RCC 7860 (cell line): Measurements from ENCODE around the gene CCND1.

Experiments used
- DNase-seq: peaks from one replicate; pipeline ENCODE4 v3.0.0-alpha.2; 2015; ENCODE audit warnings: low spot score
- FAIRE-seq: peaks from 2 replicates; lab custom pipeline; 2012; peaks lifted over from hg19 to GRCh38; lab: Jason Lieb, UNC

Gene CCND1

GRCh38 chr11:69651834-69652620 lies 11.1 kb downstream of the CCND1 start:
- no peak for DNase-seq
- no peak for FAIRE-seq

- FAIRE-seq: no peak
These were observed 12.0 kb downstream of the CCND1 start for GRCh38 chr11:69652999-69653398.

GRCh38 chr11:69653406-69653960 lies 12.5 kb downstream of the CCND1 start:
- DNase-seq (no peak), FAIRE-seq (no peak)

More at GRCh38 chr11:69652999-69653398, 12.0 kb downstream of the CCND1 start:
- DNase-seq: no peak

DNA sequence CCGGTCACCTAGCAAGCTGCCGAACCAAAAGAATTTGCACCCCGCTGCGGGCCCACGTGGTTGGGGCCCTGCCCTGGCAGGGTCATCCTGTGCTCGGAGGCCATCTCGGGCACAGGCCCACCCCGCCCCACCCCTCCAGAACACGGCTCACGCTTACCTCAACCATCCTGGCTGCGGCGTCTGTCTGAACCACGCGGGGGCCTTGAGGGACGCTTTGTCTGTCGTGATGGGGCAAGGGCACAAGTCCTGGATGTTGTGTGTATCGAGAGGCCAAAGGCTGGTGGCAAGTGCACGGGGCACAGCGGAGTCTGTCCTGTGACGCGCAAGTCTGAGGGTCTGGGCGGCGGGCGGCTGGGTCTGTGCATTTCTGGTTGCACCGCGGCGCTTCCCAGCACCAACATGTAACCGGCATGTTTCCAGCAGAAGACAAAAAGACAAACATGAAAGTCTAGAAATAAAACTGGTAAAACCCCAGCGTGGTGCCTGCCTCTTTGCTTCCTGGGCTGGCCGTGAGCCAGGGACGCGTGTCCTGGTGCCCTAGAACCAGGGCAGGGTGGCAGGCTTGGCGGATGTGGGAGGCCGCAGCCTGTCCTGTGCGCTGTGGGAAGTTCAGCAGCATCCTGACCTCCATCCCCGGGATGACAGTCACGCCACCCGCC lies 13.2 kb downstream of the CCND1 start:
- no peak for FAIRE-seq

GRCh38 chr11:69654660-69655478 lies 13.9 kb downstream of the CCND1 start:
- peak; percentile 82 for DNase-seq
- FAIRE-seq: peak; percentile 74

More for the DNA sequence above, 13.2 kb downstream of the CCND1 start:
- peak; percentile 77 for DNase-seq

DNA sequence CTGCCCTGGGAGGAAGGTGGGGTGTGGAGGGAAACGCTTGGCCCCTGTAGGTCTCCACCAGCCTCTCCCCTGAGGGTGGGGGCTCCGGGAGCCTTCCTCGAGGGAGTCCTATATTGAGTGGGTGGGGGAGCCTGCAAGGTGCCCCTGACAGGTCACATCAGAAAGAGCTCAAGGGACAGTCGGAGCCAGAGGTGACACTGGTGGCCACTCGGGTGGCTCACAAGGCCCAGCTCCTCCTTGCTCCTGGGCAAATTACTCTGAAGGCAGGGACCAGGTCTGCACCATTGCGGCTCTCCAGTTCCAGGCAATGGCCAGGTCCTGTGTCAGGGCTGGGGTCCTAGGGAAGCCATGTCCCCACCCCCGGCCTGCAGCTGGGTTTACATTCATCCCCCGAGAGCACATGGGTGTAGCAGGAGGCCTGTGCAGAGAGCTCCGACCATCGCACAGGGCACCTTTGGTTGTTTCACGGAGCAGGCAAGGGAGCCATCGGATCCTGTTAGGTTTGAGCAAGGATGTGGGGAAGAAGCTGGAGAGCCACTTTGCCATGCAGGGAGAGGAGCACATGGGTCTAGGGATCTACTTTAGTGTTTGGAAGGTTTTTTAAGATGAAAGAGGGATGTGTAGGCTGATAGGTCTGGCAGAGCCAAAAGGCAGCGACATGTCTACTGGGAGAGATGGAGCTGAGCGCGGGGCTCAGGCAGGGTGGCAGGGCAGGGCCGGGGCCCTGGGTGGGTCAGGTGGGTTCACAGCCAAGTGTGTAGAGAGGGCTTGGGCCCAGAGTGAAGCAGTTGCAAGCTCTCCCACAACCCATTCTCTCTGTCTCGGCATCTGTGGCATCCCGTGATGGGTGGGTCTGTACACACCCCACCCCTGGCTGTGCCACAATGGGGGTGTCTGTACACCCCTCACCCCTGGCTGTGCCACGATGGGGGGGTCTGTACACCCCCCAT lies 14.8 kb downstream of the CCND1 start:
- DNase-seq (no peak), FAIRE-seq (no peak)

- DNase-seq (no peak), FAIRE-seq (no peak)
These were observed 15.8 kb downstream of the CCND1 start for GRCh38 chr11:69656536-69657455.

DNA sequence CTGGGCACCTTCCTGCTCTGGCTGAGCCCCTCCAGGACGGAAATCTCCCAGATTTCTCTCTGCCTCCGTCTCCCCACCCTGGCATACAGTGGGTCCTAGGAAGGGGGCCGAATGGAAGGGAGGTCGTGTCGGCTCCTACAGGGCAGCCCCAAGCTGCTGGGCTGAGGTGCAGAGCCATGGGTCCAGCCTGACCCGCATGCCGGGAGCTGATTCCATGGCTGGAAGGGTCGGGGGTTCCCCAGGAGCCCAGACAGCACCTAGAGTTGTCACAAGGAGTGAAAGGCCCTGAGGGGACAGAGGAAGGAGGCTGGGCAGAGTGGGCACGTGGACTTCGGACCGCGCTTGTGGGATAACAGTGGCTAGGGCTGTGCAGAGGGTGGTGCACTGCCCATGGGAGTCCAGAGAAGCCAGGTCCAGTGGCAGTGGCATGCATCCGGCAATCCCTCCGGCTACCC lies 16.5 kb downstream of the CCND1 start:
- no peak for DNase-seq
- FAIRE-seq: no peak

GRCh38 chr11:69657911-69658625 lies 17.1 kb downstream of the CCND1 start:
- no peak for FAIRE-seq

GRCh38 chr11:69658626-69659450 lies 17.9 kb downstream of the CCND1 start:
- FAIRE-seq (no peak), DNase-seq (no peak)

More at GRCh38 chr11:69657911-69658625, 17.1 kb downstream of the CCND1 start:
- no peak for DNase-seq

DNA sequence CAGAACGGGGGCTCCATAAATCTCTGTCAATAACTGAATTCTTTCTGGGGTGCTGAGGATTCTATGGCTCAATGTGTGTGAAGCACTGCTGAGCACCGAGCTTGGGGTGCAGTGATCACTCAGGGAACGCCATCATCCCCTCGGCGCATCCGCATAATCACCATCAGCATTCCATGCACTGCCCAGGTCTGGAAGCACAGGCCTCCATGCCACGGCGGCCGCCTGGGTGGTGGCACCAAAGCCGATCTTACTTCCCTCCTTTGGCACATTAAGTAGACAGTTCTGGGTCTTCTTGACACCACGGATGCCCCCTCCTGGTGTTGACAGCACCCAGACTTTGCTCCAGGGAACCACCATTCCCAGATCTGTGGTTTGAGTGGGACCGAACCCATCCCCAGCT lies 18.6 kb downstream of the CCND1 start:
- no peak for FAIRE-seq
- no peak for DNase-seq

DNA sequence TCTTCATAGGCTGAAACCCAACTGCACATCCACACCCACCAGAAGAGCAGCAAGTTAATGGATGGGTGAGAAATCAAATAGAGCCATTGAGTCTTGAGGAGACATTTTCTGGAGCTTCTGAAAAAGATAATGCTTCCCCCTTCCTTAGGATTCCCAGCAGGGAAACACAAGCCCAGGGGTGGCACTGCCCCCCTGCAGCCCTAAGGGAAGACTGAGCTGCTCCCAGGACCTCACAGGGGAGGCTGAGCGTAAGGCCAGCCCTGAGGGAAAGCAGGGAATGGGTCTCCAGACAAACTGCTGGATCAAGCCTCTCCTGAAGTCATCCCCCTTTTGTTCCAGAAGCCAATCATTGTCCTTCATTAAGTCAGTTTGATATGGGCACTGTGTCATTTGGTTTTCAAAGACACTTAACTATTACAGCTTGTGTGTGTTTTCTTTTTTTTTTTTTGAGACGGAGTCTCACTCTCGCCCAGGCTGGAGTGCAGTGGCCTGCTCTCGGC lies 19.1 kb downstream of the CCND1 start:
- DNase-seq (no peak), FAIRE-seq (no peak)

GRCh38 chr11:69661413-69661715 lies 20.4 kb downstream of the CCND1 start:
- DNase-seq (no peak), FAIRE-seq (no peak)

- DNase-seq: no peak
- no peak for FAIRE-seq
These were observed 21.2 kb downstream of the CCND1 start for GRCh38 chr11:69662021-69662698.

DNA sequence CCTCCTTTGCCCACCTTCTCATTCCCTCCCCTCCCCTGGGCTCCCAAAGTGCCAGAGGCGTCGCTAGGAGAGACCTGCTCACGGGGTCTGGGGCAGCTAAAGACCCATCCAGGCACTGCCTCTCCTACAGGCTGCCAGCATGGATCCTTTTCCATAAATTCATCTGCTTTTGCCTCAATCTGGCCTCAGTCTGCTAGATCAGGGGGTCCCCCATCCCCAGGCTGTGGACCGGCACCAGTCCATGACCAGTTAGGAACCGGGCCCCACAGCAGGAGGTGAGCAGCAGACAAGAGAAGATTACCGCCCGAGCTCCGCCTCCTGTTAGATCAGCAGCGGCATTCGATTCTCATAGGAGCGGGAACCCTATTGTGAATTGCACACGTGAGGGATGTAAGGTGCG lies 21.9 kb downstream of the CCND1 start:
- FAIRE-seq (no peak), DNase-seq (no peak)

GRCh38 chr11:69663326-69663725 lies 22.4 kb downstream of the CCND1 start:
- no peak for DNase-seq
- FAIRE-seq: no peak
